ENCODE data around the gene EIF2B4. TPM values are rescaled to one million over a fixed set of nuclear protein-coding genes. Genes with fewer than 3 reads are reported as not detected.
A peak's percentile ranks its signal among the peaks of the same experiment; 100 is the strongest.

Gene EIF2B4
- total and polyA plus RNA-seq, 9 of the 15 experiments (the other 6 are each of a cell fraction or from before 2014, with no cell fraction given): 29.7 to 80.3 (median 58.9) TPM

GRCh38 chr2:27322766-27323595 lies 47.2 kb downstream of the EIF2B4 start, which contains the start of gene MPV17 (continued):
- TF ChIP-seq NKRF (IDR thresholded peaks at IDR 0.05; ENCODE audit: borderline replicate concordance) (peak; percentile 83), SETDB1 (IDR thresholded peaks at IDR 0.05; ENCODE audit: low read length) (no peak), ATF2 (CRISPR knock-in tag; IDR thresholded peaks at IDR 0.05) (no peak), ZNF644 (tag; IDR thresholded peaks at IDR 0.05; ENCODE audit: low read depth) (no peak), IRF9 (tag; IDR thresholded peaks at IDR 0.05) (no peak), ZNF311 (CRISPR knock-in tag; IDR thresholded peaks at IDR 0.05) (no peak), SAFB2 (IDR thresholded peaks at IDR 0.05; ENCODE audit: borderline replicate concordance, low read depth, low read length, severe bottlenecking) (no peak), ZNF507 (tag; conservative IDR thresholded peaks at IDR 0.05) (no peak), CHCHD3 (CRISPR knock-in tag; IDR thresholded peaks at IDR 0.05) (no peak), ILF3 (IDR thresholded peaks at IDR 0.05; ENCODE audit: borderline replicate concordance) (no peak), BCOR (IDR thresholded peaks at IDR 0.05) (no peak), E4F1 (CRISPR knock-in tag; IDR thresholded peaks at IDR 0.05; ENCODE audit: borderline replicate concordance) (no peak), RBM25 (IDR thresholded peaks at IDR 0.05; ENCODE audit: low read depth, low read length, severe bottlenecking) (no peak), SMARCA4 (IDR thresholded peaks at IDR 0.05) (peak; percentile 14; the same call in 1 of the 2 replicates), SIRT6 (IDR thresholded peaks at IDR 0.05; ENCODE audit: low read depth, low read length) (no peak), TCF7L2 (IDR thresholded peaks at IDR 0.05; ENCODE audit: low read depth, low read length) (no peak)
- TF ChIP-seq, protein P1, sequence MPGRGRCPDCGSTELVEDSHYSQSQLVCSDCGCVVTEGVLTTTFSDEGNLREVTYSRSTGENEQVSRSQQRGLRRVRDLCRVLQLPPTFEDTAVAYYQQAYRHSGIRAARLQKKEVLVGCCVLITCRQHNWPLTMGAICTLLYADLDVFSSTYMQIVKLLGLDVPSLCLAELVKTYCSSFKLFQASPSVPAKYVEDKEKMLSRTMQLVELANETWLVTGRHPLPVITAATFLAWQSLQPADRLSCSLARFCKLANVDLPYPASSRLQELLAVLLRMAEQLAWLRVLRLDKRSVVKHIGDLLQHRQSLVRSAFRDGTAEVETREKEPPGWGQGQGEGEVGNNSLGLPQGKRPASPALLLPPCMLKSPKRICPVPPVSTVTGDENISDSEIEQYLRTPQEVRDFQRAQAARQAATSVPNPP (IDR thresholded peaks at IDR 0.05; ENCODE audit: borderline replicate concordance, insufficient read depth, insufficient read length): no peak
- TF ChIP-seq, protein P2, sequence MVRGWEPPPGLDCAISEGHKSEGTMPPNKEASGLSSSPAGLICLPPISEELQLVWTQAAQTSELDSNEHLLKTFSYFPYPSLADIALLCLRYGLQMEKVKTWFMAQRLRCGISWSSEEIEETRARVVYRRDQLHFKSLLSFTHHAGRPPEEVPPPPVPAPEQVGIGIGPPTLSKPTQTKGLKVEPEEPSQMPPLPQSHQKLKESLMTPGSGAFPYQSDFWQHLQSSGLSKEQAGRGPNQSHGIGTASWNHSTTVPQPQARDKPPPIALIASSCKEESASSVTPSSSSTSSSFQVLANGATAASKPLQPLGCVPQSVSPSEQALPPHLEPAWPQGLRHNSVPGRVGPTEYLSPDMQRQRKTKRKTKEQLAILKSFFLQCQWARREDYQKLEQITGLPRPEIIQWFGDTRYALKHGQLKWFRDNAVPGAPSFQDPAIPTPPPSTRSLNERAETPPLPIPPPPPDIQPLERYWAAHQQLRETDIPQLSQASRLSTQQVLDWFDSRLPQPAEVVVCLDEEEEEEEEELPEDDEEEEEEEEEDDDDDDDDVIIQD (CRISPR knock-in tag; IDR thresholded peaks at IDR 0.05): no peak

Measured in K562 (cell line).